Spleen (tissue), 11 donors: ENCODE measurements around the gene NT5C3A. TPM values are rescaled to one million over a fixed set of nuclear protein-coding genes. Genes with fewer than 3 reads are reported as not detected.

ENCODE experiments used
- DNase-seq: peaks from one replicate; pipeline ENCODE4 v3.0.0-alpha.2; 2020
- H3K27ac ChIP-seq, 8 donors: fragments of 200-600 bp; sonication (generic) in 7 of 8; 1 replicate in 4 of 8; 2 replicates in 4 of 8; pipeline versions ENCODE4 v1.5.0 to v1.8.0; 2016 to 2021; ENCODE audit warnings: inconsistent platforms in 4 of 8, mild to moderate bottlenecking in 4 of 8, moderate library complexity in 1 of 8
- H3K27me3 ChIP-seq, 7 donors: fragments of 200-600 bp; sonication (generic) in 6 of 7; replicated peaks in 1 of 7; 1 replicate in 4 of 7; 2 replicates in 3 of 7; pipeline versions ENCODE4 v1.5.0 to v1.8.0; 2016 to 2021; ENCODE audit warnings: inconsistent platforms in 3 of 7, mild to moderate bottlenecking in 1 of 7
- H3K36me3 ChIP-seq, 6 donors: fragments of 200-600 bp; sonication (generic) in 5 of 6; 1 replicate in 4 of 6; 2 replicates in 2 of 6; pipeline versions ENCODE4 v1.5.0 to v1.8.0; 2016 to 2021; ENCODE audit warnings: inconsistent platforms in 2 of 6
- H3K4me1 ChIP-seq, 6 donors: fragments of 200-600 bp; sonication (generic) in 5 of 6; 1 replicate in 3 of 6; 2 replicates in 3 of 6; pipeline versions ENCODE4 v1.5.0 to v1.8.0; 2016 to 2021; ENCODE audit warnings: inconsistent platforms in 3 of 6
- H3K4me3 ChIP-seq, 8 donors: fragments of 200-600 bp; sonication (generic) in 7 of 8; 1 replicate in 4 of 8; 2 replicates in 4 of 8; pipeline versions ENCODE4 v1.5.0 to v1.8.0; 2016 to 2021; ENCODE audit warnings: inconsistent platforms in 4 of 8, mild to moderate bottlenecking in 4 of 8, moderate library complexity in 2 of 8
- H3K9me3 ChIP-seq, 8 donors: fragments of 200-600 bp; sonication (generic) in 7 of 8; 1 replicate in 4 of 8; 2 replicates in 4 of 8; pipeline versions ENCODE4 v1.5.0 to v1.8.0; 2016 to 2021; ENCODE audit warnings: inconsistent platforms in 4 of 8
- CTCF ChIP-seq, 11 experiments: fragments of 200-600 bp in 7 of 11; fragments of 450-650 bp in 4 of 11; sonication (generic) in 4 of 11; IDR thresholded peaks in 8 of 11; conservative IDR thresholded peaks in 3 of 11; 1 replicate in 7 of 11; 2 replicates in 4 of 11; pipeline versions ENCODE4 v1.4.0 to v1.8.0; 2016 to 2021; ENCODE audit warnings: antibody characterized with exemption in 11 of 11, inconsistent platforms in 4 of 11, mild to moderate bottlenecking in 1 of 11
- POLR2A ChIP-seq, 3 donors: fragments of 450-650 bp; IDR thresholded peaks; one replicate each; pipeline ENCODE4 v1.5.1; 2017; ENCODE audit warnings: antibody characterized with exemption in 3 of 3, mild to moderate bottlenecking in 1 of 3
- POLR2AphosphoS5 ChIP-seq, 3 donors: sonication (generic); formaldehyde crosslinking; IDR thresholded peaks; one replicate each; pipeline ENCODE4 v1.5.1; 2017; ENCODE audit warnings: antibody characterized with exemption in 3 of 3
- WGBS, 5 donors: extraction: QIAGEN DNeasy Blood & Tissue Kit in 3 of 5; methylation state at CpG; one replicate each; pipeline versions ENCODE4 v1.1.5 to v1.1.7; 2013 to 2018; 5-methylcytosine and 5-hydroxymethylcytosine counted together
- intact Hi-C: fragments of 100-400 bp; cut with DNase I; formaldehyde crosslinking; loops from one replicate; pipeline ENCODE4 v1.15.0; 2023; ENCODE audit warnings: low total_unique reads
- polyA plus RNA-seq, 3 donors: library from polyadenylated mRNA; stranded (reverse); fragments of 200-250 nt; gene quantifications; one replicate each; pipeline ENCODE4 v1.2.1, GENCODE V29; 2013
- total RNA-seq, 7 donors: library from RNA; depleted of rRNA in 3 of 7; stranded (reverse); fragments of >200 nt in 3 of 7; fragmentation: NEBNext Ultra II Directional in 4 of 7; extraction: Animal tissue kit (Norgen Biotek cat#: 25700) in 4 of 7; gene quantifications; one replicate each; pipeline versions ENCODE4 v1.1.0 to v1.2.1, GENCODE V29; 2016 to 2021
- donor health status: healthy with polysubstance abuse.
- donor health status: DM: no; HTN: no; CAD: no; lungs with moderate emphysema.
- donor health status: DM: no; HTN: no; CAD: no.
- donor health status: Bipolar disorder and iron deficiency.
- donor health status: healthy.
- donor health status: DM: no; HTN: no; CAD: no.
- donor health status: DM: yes; HTN: yes; CAD: no.

NT5C3A gene
- total and polyA plus RNA-seq, 10 donors = 30.5 to 81.8 (median 43.9) TPM

GRCh38 chr7:33091641-33092191, 29.1 kb upstream of the NT5C3A start:
- no peak for TF ChIP-seq POLR2AphosphoS5 (IDR thresholded peaks at IDR 0.05)
- TF ChIP-seq POLR2A (IDR thresholded peaks at IDR 0.05) = no peak
- no peak for TF ChIP-seq CTCF (IDR thresholded peaks at IDR 0.05 in 8 of 11, conservative IDR thresholded peaks at IDR 0.05 in 3 of 11)
- 82 to 89% (median 85%) methylated on average over 5 of the region's 5 CpGs for WGBS, 5 donors
- intact Hi-C loops = no loop called here
- no peak for DNase-seq
- H3K4me1 ChIP-seq = no peaks in the 10 kb centered on the region
- H3K27me3 ChIP-seq = no peaks in the 10 kb centered on the region
- no peak overlapping the region for H3K4me3 ChIP-seq
- H3K36me3 ChIP-seq = peaks cover 6 to 42% (median 33%) of the 10 kb centered on the region in 6 donors
- no peaks in the 10 kb centered on the region for H3K9me3 ChIP-seq
- H3K27ac ChIP-seq = no peak overlapping the region

- H3K4me1 ChIP-seq = no peaks in the 10 kb centered on the region
- DNase-seq = no peak
- intact Hi-C loops = no loop called here
- whole genome bisulfite sequencing, 5 donors = 84 to 94% (median 89%) methylated on average over 4 of the region's 4 CpGs
- H3K9me3 ChIP-seq = peaks cover 0 to 4% (median 0%) of the 10 kb centered on the region in 8 donors
- TF ChIP-seq POLR2AphosphoS5 (IDR thresholded peaks at IDR 0.05) (no peak), CTCF (IDR thresholded peaks at IDR 0.05 in 8 of 11, conservative IDR thresholded peaks at IDR 0.05 in 3 of 11) (no peak), POLR2A (IDR thresholded peaks at IDR 0.05) (no peak)
- H3K36me3 ChIP-seq = peaks cover 6 to 36% (median 28%) of the 10 kb centered on the region in 6 donors
- H3K27ac ChIP-seq = no peak overlapping the region
- no peak overlapping the region for H3K4me3 ChIP-seq
- H3K27me3 ChIP-seq = no peaks in the 10 kb centered on the region
Measured at GRCh38 chr7:33091111-33091531, 28.5 kb upstream of the NT5C3A start.

GRCh38 chr7:33089142-33089541, 26.6 kb upstream of the NT5C3A start:
- intact Hi-C loops = no loop called here
- H3K36me3 ChIP-seq = peaks cover under 1 to 17% (median 9%) of the 10 kb centered on the region in 6 donors
- no peak overlapping the region for H3K4me3 ChIP-seq
- no peak for DNase-seq
- H3K27me3 ChIP-seq = no peaks in the 10 kb centered on the region
- 76 to 82% (median 79%) methylated on average over 7 of the region's 7 CpGs for WGBS, 5 donors
- no peak for TF ChIP-seq POLR2A (IDR thresholded peaks at IDR 0.05)
- TF ChIP-seq CTCF (IDR thresholded peaks at IDR 0.05 in 8 of 11, conservative IDR thresholded peaks at IDR 0.05 in 3 of 11) = no peak
- TF ChIP-seq POLR2AphosphoS5 (IDR thresholded peaks at IDR 0.05) = no peak
- H3K4me1 ChIP-seq = no peaks in the 10 kb centered on the region
- H3K27ac ChIP-seq = no peak overlapping the region
- H3K9me3 ChIP-seq = peaks cover 0 to 6% (median 0%) of the 10 kb centered on the region in 8 donors

GRCh38 chr7:33087858-33088257, 25.3 kb upstream of the NT5C3A start:
- DNase-seq = no peak
- Histone ChIP-seq H3K36me3 (peaks cover 0 to 4% (median 0%) of the 10 kb centered on the region in 6 donors), H3K9me3 (peaks cover 0 to 6% (median 0%) of the 10 kb centered on the region in 8 donors), H3K27me3 (no peaks in the 10 kb centered on the region), H3K27ac (no peak overlapping the region), H3K4me1 (no peaks in the 10 kb centered on the region), H3K4me3 (no peak overlapping the region)
- TF ChIP-seq CTCF (IDR thresholded peaks at IDR 0.05 in 8 of 11, conservative IDR thresholded peaks at IDR 0.05 in 3 of 11) (no peak), POLR2A (IDR thresholded peaks at IDR 0.05) (no peak), POLR2AphosphoS5 (IDR thresholded peaks at IDR 0.05) (no peak)
- WGBS, 5 donors = 75 to 87% (median 80%) methylated on average over 2 of the region's 2 CpGs
- intact Hi-C loops = no loop called here
